22Rv1 (cell line): ENCODE data around the gene VGLL4.

Source experiments
- H3K27ac ChIP-seq: fragments of 450-650 bp; 2 replicates; pipeline ENCODE4 v1.5.1; 2017
- ZFX ChIP-seq: fragments of 450-650 bp; IDR thresholded peaks from 2 replicates; pipeline ENCODE4 v1.6.1; 2017; ENCODE audit warnings: antibody characterized with exemption, borderline replicate concordance
- TF ChIP-seq, protein P1 (sequence below): fragments of 450-650 bp; IDR thresholded peaks from 2 replicates; pipeline ENCODE4 v1.5.1; 2017; ENCODE audit warnings: mild to moderate bottlenecking

VGLL4 gene

DNA sequence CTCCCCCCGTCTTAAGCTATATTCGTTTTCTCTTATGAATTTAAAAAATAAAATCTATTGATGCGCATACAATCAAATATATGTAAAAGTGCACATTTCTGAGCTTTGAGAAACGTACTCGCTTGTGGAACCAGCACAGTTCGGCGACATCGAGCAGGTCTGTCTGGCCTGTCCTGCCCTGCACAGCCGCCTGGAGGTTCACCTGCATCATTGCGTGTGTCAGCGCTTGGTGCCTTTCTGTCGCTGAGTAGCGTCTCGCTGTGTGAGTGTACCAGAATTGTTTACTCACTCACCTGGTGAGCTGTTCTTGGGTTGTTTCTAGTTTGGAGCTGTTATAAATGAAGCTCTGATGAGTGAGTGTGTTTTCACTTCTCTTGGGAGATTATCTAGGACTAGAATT is 104.0 kb downstream of the VGLL4 start:
- no peak for TF ChIP-seq ZFX
- TF ChIP-seq, protein P1, sequence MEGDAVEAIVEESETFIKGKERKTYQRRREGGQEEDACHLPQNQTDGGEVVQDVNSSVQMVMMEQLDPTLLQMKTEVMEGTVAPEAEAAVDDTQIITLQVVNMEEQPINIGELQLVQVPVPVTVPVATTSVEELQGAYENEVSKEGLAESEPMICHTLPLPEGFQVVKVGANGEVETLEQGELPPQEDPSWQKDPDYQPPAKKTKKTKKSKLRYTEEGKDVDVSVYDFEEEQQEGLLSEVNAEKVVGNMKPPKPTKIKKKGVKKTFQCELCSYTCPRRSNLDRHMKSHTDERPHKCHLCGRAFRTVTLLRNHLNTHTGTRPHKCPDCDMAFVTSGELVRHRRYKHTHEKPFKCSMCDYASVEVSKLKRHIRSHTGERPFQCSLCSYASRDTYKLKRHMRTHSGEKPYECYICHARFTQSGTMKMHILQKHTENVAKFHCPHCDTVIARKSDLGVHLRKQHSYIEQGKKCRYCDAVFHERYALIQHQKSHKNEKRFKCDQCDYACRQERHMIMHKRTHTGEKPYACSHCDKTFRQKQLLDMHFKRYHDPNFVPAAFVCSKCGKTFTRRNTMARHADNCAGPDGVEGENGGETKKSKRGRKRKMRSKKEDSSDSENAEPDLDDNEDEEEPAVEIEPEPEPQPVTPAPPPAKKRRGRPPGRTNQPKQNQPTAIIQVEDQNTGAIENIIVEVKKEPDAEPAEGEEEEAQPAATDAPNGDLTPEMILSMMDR = peak; percentile 78
- H3K27ac ChIP-seq = peak overlapping the region; percentile 59

DNA sequence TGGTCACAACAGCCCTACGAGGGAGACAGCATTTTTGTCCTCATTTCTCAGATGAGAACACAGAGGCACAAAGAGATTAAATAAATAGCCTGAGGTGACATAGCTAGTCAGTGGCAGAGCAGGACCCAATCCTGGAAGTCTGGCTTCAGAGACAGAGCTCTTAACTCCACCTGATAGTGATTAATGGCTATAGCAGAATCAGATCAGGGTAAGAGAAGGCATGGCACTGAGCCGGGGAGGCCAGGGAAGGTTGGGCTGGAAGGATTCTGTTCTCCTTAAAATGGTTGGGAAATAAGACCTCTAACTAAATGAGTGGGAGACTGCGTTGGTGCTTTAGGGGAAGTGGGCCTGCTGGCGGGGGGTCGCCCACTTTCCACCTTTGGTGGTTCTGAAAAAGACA is 104.5 kb downstream of the VGLL4 start:
- TF ChIP-seq ZFX = no peak
- TF ChIP-seq, protein P1 = no peak
- H3K27ac ChIP-seq = peak overlapping the region; percentile 59

DNA sequence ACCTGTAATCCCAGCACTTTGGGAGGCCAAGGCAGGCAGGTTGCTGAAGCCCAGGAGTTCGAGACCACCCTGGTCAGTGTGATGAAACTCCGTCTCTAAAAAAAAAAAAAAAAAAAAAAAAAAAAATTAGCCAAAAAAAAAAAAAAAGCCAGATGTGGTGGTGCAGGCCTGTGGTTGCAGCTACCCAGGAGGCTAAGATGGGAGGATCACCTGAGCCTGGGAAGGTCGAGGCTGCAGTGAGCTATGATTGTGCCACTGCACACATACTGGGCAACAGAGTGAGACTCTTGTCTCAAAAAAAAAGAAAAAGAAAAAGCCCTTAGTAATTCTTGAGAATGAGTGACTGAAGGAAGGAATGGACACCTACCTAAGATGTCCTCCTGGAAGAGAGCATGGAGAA is 105.1 kb downstream of the VGLL4 start:
- no peak for TF ChIP-seq ZFX
- TF ChIP-seq, protein P1 = no peak
- peak overlapping the region; percentile 59 for H3K27ac ChIP-seq

DNA sequence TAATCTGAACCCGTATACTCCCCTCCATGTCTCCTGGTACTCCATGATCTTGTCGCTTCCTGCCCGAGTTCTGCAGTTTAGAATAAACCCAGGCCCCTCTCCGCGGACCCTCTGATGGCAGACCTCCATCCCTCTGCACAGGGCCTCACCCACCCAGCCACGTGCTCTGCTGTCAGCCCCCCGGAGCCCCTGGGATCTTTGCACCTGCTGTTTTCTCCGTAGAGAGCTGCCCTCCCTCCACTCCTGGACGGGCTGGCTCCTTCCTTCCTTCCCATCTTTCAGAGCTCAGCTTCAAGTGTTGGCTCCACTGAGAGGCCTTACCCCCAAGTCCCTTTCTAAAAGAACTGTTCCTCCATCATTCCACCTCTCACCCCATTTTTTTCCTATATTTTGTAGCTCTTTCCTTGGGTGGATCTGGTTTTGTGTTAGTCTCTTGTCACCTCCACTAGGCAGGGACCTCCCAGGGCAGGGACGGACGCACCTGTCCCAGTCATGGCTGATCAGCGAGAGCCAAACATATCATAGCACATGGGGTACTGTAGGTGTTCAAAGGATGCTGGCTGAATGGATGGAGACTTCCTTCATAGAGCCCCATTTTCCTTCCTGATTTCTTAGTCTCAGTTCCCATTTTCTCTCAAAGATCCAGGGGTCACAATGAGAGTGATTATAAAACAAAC is 106.6 kb downstream of the VGLL4 start:
- TF ChIP-seq ZFX = no peak
- TF ChIP-seq, protein P1 = no peak
- H3K27ac ChIP-seq = no peak overlapping the region

DNA sequence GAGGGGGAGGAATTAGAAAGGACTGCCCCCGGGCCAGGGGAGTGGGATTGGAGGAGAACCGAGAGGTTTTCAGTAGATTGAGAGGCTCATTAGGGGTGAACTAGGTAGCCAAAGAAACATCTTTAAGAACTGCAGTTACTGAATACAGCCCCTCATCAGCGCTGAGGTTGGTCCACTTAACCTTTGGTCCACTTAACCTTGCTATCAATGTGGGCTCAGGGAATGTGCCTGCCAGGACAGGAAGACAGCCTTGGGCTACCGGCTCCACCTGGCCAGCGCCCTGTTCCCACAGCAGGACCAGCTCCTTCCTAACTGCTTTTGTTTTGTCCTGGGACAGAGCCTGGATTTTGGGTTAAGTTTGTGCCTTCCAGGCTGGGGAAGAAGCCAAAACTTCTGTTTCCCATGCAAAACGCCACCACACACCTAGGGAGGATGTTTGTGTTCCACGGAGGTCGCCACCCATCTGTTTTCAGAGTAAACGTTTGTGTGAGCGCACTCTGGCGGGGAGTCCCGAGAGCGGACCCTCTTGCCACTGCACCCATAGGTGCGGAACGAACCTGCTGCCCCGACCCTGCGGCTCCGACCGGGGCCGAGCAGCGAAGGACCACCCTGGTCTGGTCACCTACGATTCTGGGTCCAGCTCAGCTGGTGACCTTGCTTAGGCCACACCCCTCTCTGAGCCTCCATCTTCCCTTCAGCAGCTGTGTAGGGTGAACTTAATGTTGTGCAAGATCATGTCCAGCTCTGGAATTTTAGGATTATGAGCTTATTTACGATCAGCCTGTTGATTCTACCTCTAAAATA is 107.4 kb downstream of the VGLL4 start:
- TF ChIP-seq, protein P1 = peak; percentile 8; the same call in 1 of the 2 replicates
- TF ChIP-seq ZFX = no peak
- no peak overlapping the region for H3K27ac ChIP-seq

DNA sequence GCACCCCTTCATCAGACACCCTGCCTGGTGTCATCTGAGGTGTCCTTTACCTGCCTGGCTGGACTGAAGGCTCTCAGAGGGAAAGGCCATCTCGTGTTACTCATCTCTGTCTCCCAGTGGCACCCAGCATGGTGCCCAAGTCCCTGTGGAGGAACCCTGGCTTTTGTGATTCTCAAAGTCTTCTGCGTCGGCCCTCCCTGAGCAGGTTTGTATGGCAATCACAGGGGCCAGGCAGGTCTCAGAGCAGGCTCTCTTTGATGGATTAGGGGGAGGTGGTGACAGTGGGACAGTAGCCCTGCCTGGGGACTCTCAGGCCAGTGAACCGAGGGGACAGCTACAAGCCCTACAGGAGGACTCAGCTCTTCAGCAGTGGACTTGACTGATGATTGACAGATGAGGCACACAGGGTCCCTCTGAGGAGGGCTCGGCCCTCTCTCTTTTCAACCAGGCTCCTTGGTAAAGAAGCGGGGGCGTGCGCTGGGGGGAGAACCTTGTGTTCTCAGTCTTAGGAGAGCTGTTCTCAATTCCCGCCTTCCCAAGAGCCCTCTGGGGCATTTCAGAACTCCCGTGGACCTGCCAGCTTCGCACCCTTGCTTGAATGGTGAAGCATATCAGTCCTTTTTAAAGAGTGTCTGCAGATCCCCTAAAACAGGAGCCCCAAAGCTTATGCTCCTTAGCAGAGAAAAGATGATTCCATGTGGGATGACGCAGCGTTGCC is 108.3 kb downstream of the VGLL4 start:
- TF ChIP-seq ZFX = no peak
- TF ChIP-seq, protein P1 = no peak
- no peak overlapping the region for H3K27ac ChIP-seq
